WTC11 (cell line): ENCODE results near the gene ABCC11. TPM values are rescaled to one million over a fixed set of nuclear protein-coding genes. Genes with fewer than 3 reads are reported as not detected.

ENCODE experiments used
- ATAC-seq: fragments of 200-7000 bp; cut with Tn5 transposase; 2 replicates; pipeline ENCODE4 v1.10.0; 2021; ENCODE audit warnings: mild to moderate bottlenecking, moderate library complexity
- CTCF ChIA-PET: fragments of 300-600 bp; sonication (Branson Sonifier 250); formaldehyde crosslinking; loops from one replicate; lab custom pipeline; 2021; ENCODE audit warnings: antibody characterized with exemption; lab: Charles Lee
- POLR2A ChIA-PET: fragments of 350-600 bp; sonication (Branson Sonifier 250); formaldehyde crosslinking; loops from one replicate; lab custom pipeline; 2021; ENCODE audit warnings: antibody characterized with exemption; lab: Charles Lee
- DNase-seq: peaks from one replicate; pipeline ENCODE4 v3.0.0; 2021; ENCODE audit warnings: low spot score
- H3K27ac Mint-ChIP-seq: 2 replicates; pipeline ENCODE4 v1.8.0; 2021; ENCODE audit warnings: mixed read lengths
- H3K27me3 Mint-ChIP-seq: 2 replicates; pipeline ENCODE4 v1.8.0; 2021; ENCODE audit warnings: low read depth, mild to moderate bottlenecking, moderate library complexity, mixed read lengths
- H3K36me3 Mint-ChIP-seq: 2 replicates; pipeline ENCODE4 v1.8.0; 2021; ENCODE audit warnings: mixed read lengths
- H3K4me1 Mint-ChIP-seq: 2 replicates; pipeline ENCODE4 v1.8.0; 2022; ENCODE audit warnings: mixed read lengths
- H3K4me3 Mint-ChIP-seq: 2 replicates; pipeline ENCODE4 v1.8.0; 2021; ENCODE audit warnings: mild to moderate bottlenecking, moderate library complexity, mixed read lengths
- H3K9me3 Mint-ChIP-seq: 2 replicates; pipeline ENCODE4 v1.8.0; 2021; ENCODE audit warnings: mixed read lengths
- ATF1 ChIP-seq: sonication (generic); formaldehyde crosslinking; IDR thresholded peaks from 2 replicates; pipeline ENCODE4 v1.8.1; 2023; ENCODE audit warnings: mild to moderate bottlenecking, moderate library complexity, missing genetic modification reagents
- ATF6 ChIP-seq: sonication (generic); formaldehyde crosslinking; IDR thresholded peaks from 2 replicates; pipeline ENCODE4 v1.8.1; 2023; ENCODE audit warnings: mild to moderate bottlenecking, missing genetic modification reagents
- CREM ChIP-seq: sonication (generic); formaldehyde crosslinking; IDR thresholded peaks from 2 replicates; pipeline ENCODE4 v1.8.1; 2022; ENCODE audit warnings: mild to moderate bottlenecking, missing genetic modification reagents, moderate library complexity
- E2F1 ChIP-seq: sonication (generic); formaldehyde crosslinking; IDR thresholded peaks from 2 replicates; pipeline ENCODE4 v1.8.0; 2022; ENCODE audit warnings: mild to moderate bottlenecking, missing genetic modification reagents
- ELF4 ChIP-seq: sonication (generic); formaldehyde crosslinking; IDR thresholded peaks from 2 replicates; pipeline ENCODE4 v1.8.1; 2022; ENCODE audit warnings: low read depth, mild to moderate bottlenecking, moderate library complexity, missing genetic modification reagents
- FOXK1 ChIP-seq: sonication (generic); formaldehyde crosslinking; IDR thresholded peaks from 2 replicates; pipeline ENCODE4 v1.8.0; 2022; ENCODE audit warnings: mild to moderate bottlenecking, moderate library complexity, missing genetic modification reagents
- FOXP1 ChIP-seq: sonication (generic); formaldehyde crosslinking; IDR thresholded peaks from 2 replicates; pipeline ENCODE4 v1.8.0; 2022; ENCODE audit warnings: missing genetic modification reagents, mild to moderate bottlenecking, moderate library complexity, borderline replicate concordance
- FOXP4 ChIP-seq: sonication (generic); formaldehyde crosslinking; IDR thresholded peaks from 2 replicates; pipeline ENCODE4 v1.8.0; 2022; ENCODE audit warnings: mild to moderate bottlenecking, missing genetic modification reagents
- IRF1 ChIP-seq: sonication (generic); formaldehyde crosslinking; IDR thresholded peaks from 2 replicates; pipeline ENCODE4 v1.8.0; 2023; ENCODE audit warnings: missing genetic modification reagents
- MLX ChIP-seq: sonication (generic); formaldehyde crosslinking; IDR thresholded peaks from 2 replicates; pipeline ENCODE4 v1.8.1; 2023; ENCODE audit warnings: mild to moderate bottlenecking, missing genetic modification reagents, moderate library complexity
- MYBL2 ChIP-seq: sonication (generic); formaldehyde crosslinking; IDR thresholded peaks from 2 replicates; pipeline ENCODE4 v1.8.1; 2023; ENCODE audit warnings: mild to moderate bottlenecking, moderate library complexity, missing genetic modification reagents
- NR3C1 ChIP-seq: sonication (generic); formaldehyde crosslinking; conservative IDR thresholded peaks from 2 replicates; pipeline ENCODE4 v1.8.1; 2023; ENCODE audit warnings: low read depth, mild to moderate bottlenecking, missing genetic modification reagents
- PRDM15 ChIP-seq: sonication (generic); formaldehyde crosslinking; IDR thresholded peaks from 2 replicates; pipeline ENCODE4 v1.8.0; 2022; ENCODE audit warnings: missing genetic modification reagents
- PREB ChIP-seq: sonication (generic); formaldehyde crosslinking; IDR thresholded peaks from 2 replicates; pipeline ENCODE4 v1.8.1; 2022; ENCODE audit warnings: mild to moderate bottlenecking, missing genetic modification reagents, moderate library complexity, borderline replicate concordance
- SMAD3 ChIP-seq: sonication (generic); formaldehyde crosslinking; IDR thresholded peaks from 2 replicates; pipeline ENCODE4 v1.8.0; 2022; ENCODE audit warnings: missing genetic modification reagents, mild to moderate bottlenecking, borderline replicate concordance
- TCF7 ChIP-seq: sonication (generic); formaldehyde crosslinking; IDR thresholded peaks from 2 replicates; pipeline ENCODE4 v1.8.0; 2022; ENCODE audit warnings: mild to moderate bottlenecking, low read depth, missing genetic modification reagents, moderate library complexity
- ZNF219 ChIP-seq: sonication (generic); formaldehyde crosslinking; IDR thresholded peaks from 2 replicates; pipeline ENCODE4 v1.8.0; 2023; ENCODE audit warnings: missing genetic modification reagents, mild to moderate bottlenecking, borderline replicate concordance
- ZNF281 ChIP-seq: sonication (generic); formaldehyde crosslinking; IDR thresholded peaks from 2 replicates; pipeline ENCODE4 v1.8.0; 2023; ENCODE audit warnings: mild to moderate bottlenecking, missing genetic modification reagents
- ZNF416 ChIP-seq: fragments of 250-450 bp; sonication (Bioruptor Pico); IDR thresholded peaks from 2 replicates; pipeline ENCODE4 v1.9.0; 2021; ENCODE audit warnings: mild to moderate bottlenecking, inconsistent platforms
- ZNF512 ChIP-seq: sonication (generic); formaldehyde crosslinking; IDR thresholded peaks from 2 replicates; pipeline ENCODE4 v1.8.1; 2022; ENCODE audit warnings: missing genetic modification reagents, borderline replicate concordance
- ZNF671 ChIP-seq: fragments of 250-450 bp; sonication (Bioruptor Pico); IDR thresholded peaks from 2 replicates; pipeline ENCODE4 v1.8.0; 2021; ENCODE audit warnings: mild to moderate bottlenecking
- total RNA-seq: library from RNA; stranded (reverse); gene quantifications from 3 replicates; pipeline ENCODE4 v1.2.3, GENCODE V29; 2021

ABCC11 gene
- total RNA-seq, 1 experiment from 2014 or later, result not detected

- TF ChIP-seq PRDM15 (CRISPR knock-in tag) (no peak), PREB (CRISPR knock-in tag) (no peak), ZNF281 (CRISPR knock-in tag) (no peak), TCF7 (no peak), FOXP4 (no peak), ZNF671 (CRISPR knock-in tag) (no peak), MYBL2 (CRISPR knock-in tag) (no peak), ZNF219 (CRISPR knock-in tag) (no peak), E2F1 (CRISPR knock-in tag) (no peak), ZNF416 (CRISPR knock-in tag) (no peak), IRF1 (no peak), CREM (CRISPR knock-in tag) (no peak), SMAD3 (no peak), NR3C1 (CRISPR knock-in tag) (no peak), FOXP1 (no peak)
Measured at GRCh38 chr16:48291754-48292153, 44.4 kb upstream of the ABCC11 start (continued).

GRCh38 chr16:48291303-48291702 lies 44.0 kb upstream of the ABCC11 start:
- Mint-ChIP-seq H3K9me3 (peaks cover 38% of the 10 kb centered on the region), H3K4me1 (peaks cover 20% of the 10 kb centered on the region), H3K27me3 (no peaks in the 10 kb centered on the region), H3K27ac (no peak overlapping the region), H3K36me3 (peaks cover 59% of the 10 kb centered on the region), H3K4me3 (no peak overlapping the region)
- POLR2A ChIA-PET, result no interaction called here
- ATAC-seq, result no peak
- DNase-seq, result no peak
- CTCF ChIA-PET, result interaction anchor here (1.7 to 2.1 kb wide), 2 partner anchors 60 to 332 kb away, joined by 5 to 10 read pairs; no protein-coding TSS in a partner anchor
- no peak for TF ChIP-seq TCF7
- no peak for TF ChIP-seq ATF1 (CRISPR knock-in tag)
- no peak for TF ChIP-seq ZNF512 (CRISPR knock-in tag)
- no peak for TF ChIP-seq ATF6 (CRISPR knock-in tag)
- TF ChIP-seq MLX (CRISPR knock-in tag), result no peak
- no peak for TF ChIP-seq CREM (CRISPR knock-in tag)
- no peak for TF ChIP-seq FOXP1
- TF ChIP-seq FOXK1, result no peak
- no peak for TF ChIP-seq ELF4 (CRISPR knock-in tag)
